NCI-H748 (cell line): ENCODE results near the gene RUNX1.
A peak's percentile ranks its signal among the peaks of the same experiment; 100 is the strongest.

Experiments
- DNase-seq: peaks from one replicate; lab custom pipeline; 2025; ENCODE audit not compliant: unreplicated experiment; lab: John Stamatoyannopoulos, UW

The RUNX1 gene

DNA sequence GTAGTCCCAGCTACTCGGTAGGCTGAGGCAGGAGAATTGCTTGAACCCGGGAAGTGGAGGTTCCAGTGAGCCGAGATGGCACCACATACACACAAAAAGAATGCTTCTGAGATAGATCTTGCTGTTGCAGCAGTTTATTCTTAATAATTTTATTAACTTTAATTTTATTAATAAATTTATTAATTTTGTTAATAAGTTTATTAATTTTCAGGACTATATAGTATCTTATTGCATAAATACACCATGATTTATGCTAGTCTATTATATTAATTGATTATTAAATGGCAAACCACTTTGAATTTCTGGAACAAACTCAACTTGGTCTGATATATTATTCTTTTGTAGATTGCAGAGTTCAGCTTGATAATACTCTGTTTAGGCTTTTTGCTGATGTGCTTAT, 280.8 kb downstream of the RUNX1 start:
- DNase-seq: no peak

DNA sequence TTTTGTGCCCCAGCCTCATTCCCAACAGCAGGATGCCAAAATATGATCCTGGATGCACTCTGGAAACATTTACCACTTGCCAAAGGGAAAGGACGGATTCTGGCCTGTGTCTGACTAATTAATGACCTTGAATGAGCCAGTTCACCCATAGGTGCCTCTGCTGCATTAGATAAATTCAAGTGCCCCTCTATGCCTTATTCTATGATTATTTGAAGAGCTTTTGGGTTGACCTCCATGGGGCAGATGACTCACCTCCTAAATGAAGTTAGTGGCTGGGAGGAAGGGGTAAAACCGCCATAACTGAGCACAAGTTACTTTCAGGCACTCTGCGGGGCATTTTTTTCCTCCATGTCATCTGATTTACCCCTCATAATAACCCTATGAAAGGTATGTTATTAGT, 282.2 kb downstream of the RUNX1 start:
- no peak for DNase-seq

DNA sequence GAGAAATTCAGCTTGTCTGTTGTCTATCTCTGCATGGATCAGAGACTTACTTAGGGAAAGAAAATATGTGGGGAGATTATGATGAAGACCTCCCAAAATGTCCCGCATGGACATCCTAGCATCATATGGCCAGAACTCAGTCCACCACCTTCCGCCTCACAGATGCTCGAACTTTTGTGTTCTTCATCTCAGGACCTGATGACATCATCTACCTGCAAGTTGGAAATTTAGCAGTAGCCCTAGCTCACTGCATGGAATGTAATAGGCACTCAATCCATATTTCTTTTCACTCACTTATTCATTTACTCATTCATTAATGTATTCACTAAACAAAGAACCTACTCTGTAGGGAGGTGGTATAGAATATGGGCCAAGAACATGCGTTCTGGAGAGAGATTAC, 283.5 kb downstream of the RUNX1 start:
- no peak for DNase-seq

- no peak for DNase-seq
These were observed 284.3 kb downstream of the RUNX1 start for GRCh38 chr21:34764715-34765284.

DNA sequence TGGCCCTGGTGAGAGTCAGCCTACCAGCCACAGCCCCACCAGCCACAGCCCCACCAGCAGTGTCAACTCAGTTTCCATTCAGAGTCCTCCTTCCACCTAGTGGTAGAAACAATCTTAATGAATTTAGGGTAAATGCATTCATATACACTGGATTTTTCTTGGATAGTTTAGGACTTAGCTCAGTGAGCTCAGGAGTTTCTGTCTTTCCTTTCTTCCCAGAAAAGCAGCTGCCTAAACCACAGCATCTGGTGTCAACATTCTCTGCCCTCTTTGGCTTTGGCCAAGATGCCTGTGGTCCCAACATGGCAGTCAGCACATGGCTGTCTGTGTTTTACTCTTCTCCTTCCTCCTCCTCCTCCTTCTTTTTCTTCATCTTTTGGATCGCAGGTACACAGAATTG, 286.3 kb downstream of the RUNX1 start:
- no peak for DNase-seq

DNA sequence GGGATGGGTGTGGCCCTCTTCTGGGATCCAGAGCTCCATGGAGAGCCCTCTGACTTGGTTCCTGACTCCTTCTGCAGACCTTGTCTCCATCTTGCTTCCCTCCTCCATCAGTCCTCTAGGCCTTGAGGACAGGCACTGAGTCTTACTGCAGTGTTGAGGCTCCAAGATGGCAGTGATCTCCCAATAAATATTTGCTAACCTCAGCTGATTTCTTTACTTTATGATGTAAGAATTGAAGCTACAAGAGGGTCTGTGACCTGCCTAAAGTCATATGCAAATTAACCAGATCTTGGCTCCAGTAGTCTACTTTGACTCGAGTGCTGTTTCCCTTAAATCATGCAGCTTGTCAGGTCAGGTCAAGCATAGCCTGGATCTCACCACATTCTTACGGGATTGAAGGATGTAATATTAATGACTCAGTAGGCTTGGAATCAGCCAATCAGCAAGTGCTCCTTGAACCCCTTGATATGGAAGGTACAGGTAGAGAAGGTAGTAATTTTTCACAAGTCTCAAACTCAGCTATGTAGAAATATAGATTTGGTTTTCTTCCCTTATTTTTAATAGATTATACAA, 287.3 kb downstream of the RUNX1 start:
- DNase-seq: no peak

- DNase-seq: no peak
These were observed 294.1 kb downstream of the RUNX1 start for GRCh38 chr21:34754690-34755647.

GRCh38 chr21:34748862-34749261, 300.2 kb downstream of the RUNX1 start:
- no peak for DNase-seq

DNA sequence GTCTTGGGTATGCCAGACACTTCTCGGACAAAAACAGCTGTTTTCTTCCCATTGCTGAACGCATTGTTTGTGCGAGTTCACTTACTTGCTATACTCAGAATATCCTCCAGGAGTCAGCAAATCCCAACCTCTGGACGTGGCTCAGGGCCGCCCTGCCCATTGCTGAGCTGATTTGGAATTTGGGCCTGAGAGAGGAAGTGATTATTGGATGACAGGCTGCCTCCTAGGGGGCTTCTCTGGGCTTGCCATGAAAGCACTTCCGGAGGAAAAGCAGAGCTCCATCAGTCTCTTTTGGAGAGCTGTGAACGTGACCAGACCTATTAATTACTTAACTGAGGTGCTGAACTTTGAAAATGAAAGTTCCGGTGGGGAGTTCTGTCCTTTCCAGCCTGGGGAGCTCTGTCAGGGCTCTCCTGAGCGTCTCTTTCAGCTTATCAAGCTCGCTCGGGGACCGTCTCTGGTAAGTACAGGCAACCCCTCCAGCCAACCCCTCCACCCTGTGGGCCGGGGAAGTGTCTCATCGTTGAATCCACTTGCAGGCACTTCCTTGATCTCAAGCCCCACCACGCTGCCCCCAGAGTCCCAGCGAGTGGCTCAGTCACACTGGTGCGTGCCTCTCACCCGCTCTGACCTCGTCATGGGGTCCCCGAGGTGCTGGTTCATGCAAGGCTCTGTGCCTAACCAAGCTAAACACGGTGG, 303.4 kb downstream of the RUNX1 start:
- DNase-seq: peak; percentile 82

GRCh38 chr21:34744801-34745200, 304.3 kb downstream of the RUNX1 start:
- DNase-seq: no peak

GRCh38 chr21:34743831-34744230, 305.3 kb downstream of the RUNX1 start:
- DNase-seq: no peak

GRCh38 chr21:34743285-34743684, 305.8 kb downstream of the RUNX1 start:
- DNase-seq: no peak

DNA sequence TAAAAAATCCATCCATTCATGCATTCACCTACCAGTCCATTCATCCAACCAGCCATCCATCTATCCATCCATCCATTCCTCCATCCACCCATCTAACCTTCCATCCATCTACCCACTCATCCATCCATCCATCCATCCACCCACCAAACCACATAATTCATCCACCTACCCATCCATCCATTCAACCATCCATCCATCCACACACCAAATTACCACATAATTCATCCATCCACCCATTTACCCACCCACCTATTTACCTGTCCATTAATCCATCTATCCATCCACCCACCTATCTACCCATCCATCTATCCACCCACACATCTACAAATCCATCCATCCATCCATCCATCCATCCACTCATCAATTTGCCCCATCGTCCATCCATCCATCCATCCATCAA, 308.9 kb downstream of the RUNX1 start:
- no peak for DNase-seq
